Psoas muscle (tissue), 8 donors: ENCODE measurements around the gene IPP. TPM values are rescaled to one million over a fixed set of nuclear protein-coding genes. Genes with fewer than 3 reads are reported as not detected.
"Not testable (repeated sequence)": the region's sequence is repeated elsewhere in the genome, so short reads cannot be mapped to it uniquely, and the experiment has no call there.

Experiments used
- ATAC-seq, 4 donors: fragments of 200-7000 bp; cut with Tn5 transposase; one replicate each; pipeline ENCODE4 v1.9.1; 2020; ENCODE audit warnings: moderate library complexity in 3 of 4, mild to moderate bottlenecking in 2 of 4
- DNase-seq, 2 donors: peaks; one replicate each; pipeline ENCODE4 v3.0.0-alpha.2; 2020
- H3K27ac ChIP-seq: fragments of 200-600 bp; one replicate; pipeline ENCODE4 v1.8.0; 2022
- H3K27me3 ChIP-seq, 3 donors: fragments of 200-600 bp in 1 of 3; one replicate each; pipeline versions ENCODE4 v1.6.1 to v1.8.0; 2013 to 2022; ENCODE audit warnings: low read length in 2 of 3, mild to moderate bottlenecking in 2 of 3, moderate library complexity in 1 of 3; ENCODE audit not compliant: insufficient read depth in 3 of 3
- H3K36me3 ChIP-seq, 2 donors: fragments of 200-600 bp in 1 of 2; one replicate each; pipeline versions ENCODE4 v1.6.1 to v1.8.0; 2013 to 2022; ENCODE audit warnings: low read depth in 1 of 2, mild to moderate bottlenecking in 1 of 2, moderate library complexity in 1 of 2; ENCODE audit not compliant: insufficient read depth in 1 of 2
- H3K4me1 ChIP-seq: fragments of 200-600 bp; one replicate; pipeline ENCODE4 v1.8.0; 2022
- H3K4me3 ChIP-seq: fragments of 200-600 bp; one replicate; pipeline ENCODE4 v1.8.0; 2022; ENCODE audit warnings: mild to moderate bottlenecking
- H3K9me3 ChIP-seq: fragments of 200-600 bp; one replicate; pipeline ENCODE4 v1.8.0; 2022
- CTCF ChIP-seq: fragments of 200-600 bp; IDR thresholded peaks from one replicate; pipeline ENCODE4 v1.8.0; 2022; ENCODE audit warnings: antibody characterized with exemption
- WGBS, 3 donors: extraction: QIAGEN DNeasy Blood & Tissue Kit; methylation state at CpG; one replicate each; pipeline versions ENCODE4 v1.1.6 to v1.1.7; 2013; 5-methylcytosine and 5-hydroxymethylcytosine counted together
- intact Hi-C, 2 donors: fragments of 100-400 bp; cut with DNase I; formaldehyde crosslinking; loops; one replicate each; pipeline versions ENCODE4 v1.11.0 to v1.14.2; 2022
- polyA plus RNA-seq, 3 donors: library from polyadenylated mRNA; stranded (reverse); fragments of 200-250 nt; gene quantifications; one replicate each; pipeline ENCODE4 v1.2.3, GENCODE V29; 2013
- total RNA-seq, 4 donors: library from RNA; stranded (reverse); fragmentation: NEBNext Ultra II Directional in 2 of 4; extraction: Animal tissue kit (Norgen Biotek cat#: 25700) in 2 of 4; gene quantifications; one replicate each; pipeline versions ENCODE4 v1.2.1 to v1.2.4, GENCODE V29; 2021 to 2023
- donor health status: healthy with polysubstance abuse.
- donor health status: DM: no; HTN: no; CAD: no; lungs with moderate emphysema.
- donor health status: Bipolar disorder and iron deficiency.
- donor health status: healthy.
- donor health status: DM: yes; HTN: yes; CAD: no.
- donor health status: DM: no; HTN: no; CAD: no.
- donor health status: DM: no; HTN: no; CAD: no.
- donor health status: DM: yes; HTN: yes; CAD: no.

Gene IPP
- total and polyA plus RNA-seq, 7 donors, result 2.5 to 26.8 (median 12.7) TPM

GRCh38 chr1:45684402-45684801 lies 66.1 kb downstream of the IPP start:
- Histone ChIP-seq H3K27ac (peak overlapping the region; percentile 98), H3K9me3 (no peaks in the 10 kb centered on the region), H3K4me1 (peaks cover 49% of the 10 kb centered on the region), H3K27me3 (no peaks in the 10 kb centered on the region), H3K36me3 (no peaks in the 10 kb centered on the region), H3K4me3 (peak overlapping the region; percentile 93)
- ATAC-seq (no peak), DNase-seq (no peak)
- TF ChIP-seq CTCF, result no peak
- 42 to 52% (median 48%) methylated on average over 2 of the region's 2 CpGs for WGBS, 3 donors
- intact Hi-C loops, result loop anchor here in 1 of 2 donors (10.0 kb wide), 1 partner anchor 120 kb away; the partner anchor contains the start of gene MAST2

DNA sequence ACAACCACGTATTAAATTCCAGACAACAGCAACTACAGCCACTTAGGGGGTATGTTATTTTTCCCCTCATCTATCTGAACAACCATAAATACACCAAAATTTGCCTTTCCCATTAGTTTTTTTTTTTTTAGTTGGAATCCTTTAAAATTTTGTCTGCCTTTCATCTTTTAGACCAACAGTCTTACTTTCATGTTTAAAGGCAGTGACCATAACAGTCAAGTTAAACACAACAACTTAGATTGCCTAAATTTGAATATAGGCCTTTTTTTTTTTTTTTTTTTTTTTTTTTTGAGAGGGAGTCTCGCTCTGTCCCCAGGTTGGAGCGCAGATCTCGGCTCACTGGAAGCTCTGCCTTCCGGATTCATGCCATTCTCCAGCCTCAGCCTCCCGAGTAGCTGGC lies 67.5 kb downstream of the IPP start:
- no peak for ATAC-seq
- WGBS, 3 donors, result 65 to 83% (median 66%) methylated on average over 6 of the region's 6 CpGs
- Histone ChIP-seq H3K36me3 (no peaks in the 10 kb centered on the region), H3K4me3 (peak overlapping the region; percentile 13), H3K4me1 (peaks cover 60% of the 10 kb centered on the region), H3K27ac (peak overlapping the region; percentile 56), H3K27me3 (no peaks in the 10 kb centered on the region), H3K9me3 (no peaks in the 10 kb centered on the region)
- DNase-seq, result no peak
- no peak for TF ChIP-seq CTCF
- intact Hi-C loops, result loop anchor here in 1 of 2 donors (10.0 kb wide), 1 partner anchor 122 kb away; the partner anchor contains the start of gene MAST2

DNA sequence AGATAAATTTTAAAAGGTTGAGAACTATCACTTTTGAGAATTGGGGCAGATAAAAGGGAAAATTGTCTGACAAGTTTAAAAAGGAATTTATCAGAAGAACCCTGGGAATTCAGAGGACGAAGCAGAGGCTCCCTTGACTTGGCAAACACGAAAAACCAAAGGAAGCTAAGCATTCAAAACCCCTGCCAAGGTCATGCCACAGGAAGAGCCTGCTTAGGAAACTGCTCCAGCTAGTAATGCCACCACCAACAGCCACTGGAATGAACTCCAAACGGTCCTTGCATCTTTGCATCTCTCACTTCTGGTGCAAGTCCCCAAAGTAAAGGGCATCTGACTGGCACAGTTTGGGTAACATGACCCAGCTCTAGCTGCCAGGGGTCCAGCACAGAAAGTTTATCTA lies 71.3 kb downstream of the IPP start:
- ATAC-seq, result peak in 3 of 4 donors; percentile 49 to 64 (median 57)

DNA sequence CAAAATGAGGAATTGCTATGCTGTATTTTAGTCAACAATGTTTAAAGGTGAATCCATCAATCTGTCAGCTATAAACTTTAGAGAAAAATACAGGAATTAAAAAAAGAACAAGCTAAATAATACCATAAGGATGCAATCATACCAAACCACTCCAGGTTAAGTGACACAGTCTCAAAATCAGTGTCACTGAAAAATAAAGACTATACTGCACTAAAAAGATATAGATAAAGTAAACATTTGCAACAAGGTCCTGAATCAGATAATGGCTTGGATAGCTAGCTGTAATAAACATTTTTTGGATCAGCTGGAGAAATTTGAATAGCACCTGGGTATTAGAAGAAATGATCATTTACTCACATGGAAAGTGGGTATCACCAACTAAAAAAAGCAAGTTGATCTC lies 72.0 kb downstream of the IPP start:
- DNase-seq, result no peak
- peak in 2 of 4 donors; percentile 18 to 52 for ATAC-seq
- TF ChIP-seq CTCF, result no peak
- no peaks in the 10 kb centered on the region for H3K36me3 ChIP-seq
- peaks cover 87% of the 10 kb centered on the region for H3K4me1 ChIP-seq
- no peaks in the 10 kb centered on the region for H3K27me3 ChIP-seq
- intact Hi-C loops, result no loop called here
- peak overlapping the region; percentile 41 for H3K4me3 ChIP-seq
- H3K27ac ChIP-seq, result peak overlapping the region; percentile 82
- H3K9me3 ChIP-seq, result no peaks in the 10 kb centered on the region

More for the DNA sequence above, 71.3 kb downstream of the IPP start:
- H3K36me3 ChIP-seq, result no peaks in the 10 kb centered on the region
- no peaks in the 10 kb centered on the region for H3K9me3 ChIP-seq
- DNase-seq, result no peak
- H3K4me3 ChIP-seq, result peak overlapping the region; percentile 41
- no peak for TF ChIP-seq CTCF
- WGBS, 3 donors, result 1 to 3% (median 2%) methylated on average over 3 of the region's 3 CpGs
- H3K27ac ChIP-seq, result peak overlapping the region; percentile 82
- intact Hi-C loops, result no loop called here
- no peaks in the 10 kb centered on the region for H3K27me3 ChIP-seq
- H3K4me1 ChIP-seq, result peaks cover 81% of the 10 kb centered on the region

GRCh38 chr1:45677751-45678245 lies 72.7 kb downstream of the IPP start:
- Histone ChIP-seq H3K9me3 (no peaks in the 10 kb centered on the region), H3K27me3 (no peaks in the 10 kb centered on the region), H3K27ac (peak overlapping the region; percentile 82), H3K36me3 (no peaks in the 10 kb centered on the region), H3K4me1 (peaks cover 83% of the 10 kb centered on the region), H3K4me3 (no peak overlapping the region)
- DNase-seq (no peak), ATAC-seq (no peak)
- WGBS, 3 donors, result 54 to 68% (median 56%) methylated on average over 3 of the region's 3 CpGs
- TF ChIP-seq CTCF, result no peak
- intact Hi-C loops, result no loop called here

DNA sequence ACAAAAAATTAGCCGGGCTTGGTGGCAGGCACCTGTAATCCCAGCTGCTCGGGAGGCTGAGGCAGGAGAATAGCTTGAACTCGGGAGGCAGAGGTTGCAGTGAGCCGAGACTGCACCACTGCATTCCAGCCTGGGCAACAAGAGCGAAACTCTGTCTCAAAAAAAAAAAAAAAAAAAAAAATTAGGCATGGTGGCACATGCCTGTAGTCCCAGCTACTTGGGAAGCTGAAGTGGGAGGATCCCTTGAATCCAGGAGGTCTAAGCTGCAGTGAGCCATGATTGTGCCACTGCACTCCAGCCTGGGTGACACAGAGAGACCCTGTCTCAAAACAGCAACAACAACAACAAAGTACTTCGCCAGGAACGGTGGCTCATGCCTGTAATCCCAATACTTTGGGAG lies 73.9 kb downstream of the IPP start:
- H3K4me3 ChIP-seq, H3K36me3 ChIP-seq, intact Hi-C loops, H3K9me3 ChIP-seq, H3K27me3 ChIP-seq, DNase-seq: not testable (repeated sequence)
- peak in 2 of 4 donors; percentile 5 to 14 for ATAC-seq
- peaks cover 82% of the 10 kb centered on the region for H3K4me1 ChIP-seq
- peak overlapping the region; percentile 82 for H3K27ac ChIP-seq
- 67 to 86% (median 75%) methylated on average over 5 to 7 of the region's 7 CpGs for WGBS, 3 donors
